ENCODE data around the gene STARD3NL.

STARD3NL gene

DNA sequence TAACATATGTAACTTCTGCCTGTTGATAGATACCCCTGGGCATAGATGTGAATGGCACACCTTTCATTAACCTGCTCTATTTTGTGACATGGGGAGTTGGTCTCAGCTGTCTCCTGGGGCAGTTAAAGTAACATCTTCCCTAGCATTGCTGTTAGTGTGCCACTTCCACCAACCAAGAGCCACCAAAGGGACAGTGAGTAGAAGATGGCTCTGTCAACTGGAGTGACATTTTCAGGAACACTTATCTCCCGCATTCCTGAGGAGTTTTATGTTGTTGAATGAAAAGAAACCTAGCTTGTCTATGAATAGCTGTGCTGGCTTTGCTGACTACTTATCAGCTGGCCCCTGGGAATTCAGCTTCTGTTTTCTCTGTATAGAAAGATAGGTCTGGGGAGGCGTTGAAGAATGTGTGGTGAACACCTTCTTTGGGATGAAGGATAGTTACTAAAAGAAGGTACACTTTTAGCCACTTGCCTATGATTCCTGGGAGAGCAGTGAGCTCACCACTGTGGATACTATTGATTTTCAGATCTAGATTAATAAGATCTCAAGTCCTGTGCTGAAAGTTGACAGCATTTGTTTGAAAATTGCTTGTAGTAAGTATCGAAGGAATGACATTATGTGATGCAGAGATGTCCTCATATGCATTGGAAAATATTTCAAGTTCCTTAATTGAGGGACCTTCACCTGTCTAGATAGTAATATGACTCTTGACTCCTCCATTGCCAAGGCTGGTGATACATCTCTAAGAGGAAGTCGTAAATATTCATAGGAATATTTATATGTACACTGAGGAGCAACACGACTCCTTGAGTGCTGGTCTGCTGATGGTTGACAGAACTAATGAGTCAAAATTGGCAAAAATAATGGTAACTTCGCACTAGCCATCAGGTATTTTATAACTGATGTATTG, 7.6 kb downstream of the STARD3NL start (continued):
- TF ChIP-seq, protein P1, sequence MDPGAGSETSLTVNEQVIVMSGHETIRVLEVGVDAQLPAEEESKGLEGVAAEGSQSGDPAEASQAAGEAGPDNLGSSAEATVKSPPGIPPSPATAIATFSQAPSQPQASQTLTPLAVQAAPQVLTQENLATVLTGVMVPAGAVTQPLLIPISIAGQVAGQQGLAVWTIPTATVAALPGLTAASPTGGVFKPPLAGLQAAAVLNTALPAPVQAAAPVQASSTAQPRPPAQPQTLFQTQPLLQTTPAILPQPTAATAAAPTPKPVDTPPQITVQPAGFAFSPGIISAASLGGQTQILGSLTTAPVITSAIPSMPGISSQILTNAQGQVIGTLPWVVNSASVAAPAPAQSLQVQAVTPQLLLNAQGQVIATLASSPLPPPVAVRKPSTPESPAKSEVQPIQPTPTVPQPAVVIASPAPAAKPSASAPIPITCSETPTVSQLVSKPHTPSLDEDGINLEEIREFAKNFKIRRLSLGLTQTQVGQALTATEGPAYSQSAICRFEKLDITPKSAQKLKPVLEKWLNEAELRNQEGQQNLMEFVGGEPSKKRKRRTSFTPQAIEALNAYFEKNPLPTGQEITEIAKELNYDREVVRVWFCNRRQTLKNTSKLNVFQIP (CRISPR knock-in tag; IDR thresholded peaks at IDR 0.05; ENCODE audit: borderline replicate concordance, low read depth), result no peak
- TF ChIP-seq RARB (CRISPR knock-in tag; IDR thresholded peaks at IDR 0.05) (no peak), ZNF70 (CRISPR knock-in tag; IDR thresholded peaks at IDR 0.05) (no peak), ZNF8 (CRISPR knock-in tag; IDR thresholded peaks at IDR 0.05) (no peak), ISL1 (CRISPR knock-in tag; IDR thresholded peaks at IDR 0.05) (no peak)
- TF ChIP-seq, protein P2, sequence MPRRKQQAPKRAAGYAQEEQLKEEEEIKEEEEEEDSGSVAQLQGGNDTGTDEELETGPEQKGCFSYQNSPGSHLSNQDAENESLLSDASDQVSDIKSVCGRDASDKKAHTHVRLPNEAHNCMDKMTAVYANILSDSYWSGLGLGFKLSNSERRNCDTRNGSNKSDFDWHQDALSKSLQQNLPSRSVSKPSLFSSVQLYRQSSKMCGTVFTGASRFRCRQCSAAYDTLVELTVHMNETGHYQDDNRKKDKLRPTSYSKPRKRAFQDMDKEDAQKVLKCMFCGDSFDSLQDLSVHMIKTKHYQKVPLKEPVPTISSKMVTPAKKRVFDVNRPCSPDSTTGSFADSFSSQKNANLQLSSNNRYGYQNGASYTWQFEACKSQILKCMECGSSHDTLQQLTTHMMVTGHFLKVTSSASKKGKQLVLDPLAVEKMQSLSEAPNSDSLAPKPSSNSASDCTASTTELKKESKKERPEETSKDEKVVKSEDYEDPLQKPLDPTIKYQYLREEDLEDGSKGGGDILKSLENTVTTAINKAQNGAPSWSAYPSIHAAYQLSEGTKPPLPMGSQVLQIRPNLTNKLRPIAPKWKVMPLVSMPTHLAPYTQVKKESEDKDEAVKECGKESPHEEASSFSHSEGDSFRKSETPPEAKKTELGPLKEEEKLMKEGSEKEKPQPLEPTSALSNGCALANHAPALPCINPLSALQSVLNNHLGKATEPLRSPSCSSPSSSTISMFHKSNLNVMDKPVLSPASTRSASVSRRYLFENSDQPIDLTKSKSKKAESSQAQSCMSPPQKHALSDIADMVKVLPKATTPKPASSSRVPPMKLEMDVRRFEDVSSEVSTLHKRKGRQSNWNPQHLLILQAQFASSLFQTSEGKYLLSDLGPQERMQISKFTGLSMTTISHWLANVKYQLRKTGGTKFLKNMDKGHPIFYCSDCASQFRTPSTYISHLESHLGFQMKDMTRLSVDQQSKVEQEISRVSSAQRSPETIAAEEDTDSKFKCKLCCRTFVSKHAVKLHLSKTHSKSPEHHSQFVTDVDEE (CRISPR knock-in tag; IDR thresholded peaks at IDR 0.05), result no peak

DNA sequence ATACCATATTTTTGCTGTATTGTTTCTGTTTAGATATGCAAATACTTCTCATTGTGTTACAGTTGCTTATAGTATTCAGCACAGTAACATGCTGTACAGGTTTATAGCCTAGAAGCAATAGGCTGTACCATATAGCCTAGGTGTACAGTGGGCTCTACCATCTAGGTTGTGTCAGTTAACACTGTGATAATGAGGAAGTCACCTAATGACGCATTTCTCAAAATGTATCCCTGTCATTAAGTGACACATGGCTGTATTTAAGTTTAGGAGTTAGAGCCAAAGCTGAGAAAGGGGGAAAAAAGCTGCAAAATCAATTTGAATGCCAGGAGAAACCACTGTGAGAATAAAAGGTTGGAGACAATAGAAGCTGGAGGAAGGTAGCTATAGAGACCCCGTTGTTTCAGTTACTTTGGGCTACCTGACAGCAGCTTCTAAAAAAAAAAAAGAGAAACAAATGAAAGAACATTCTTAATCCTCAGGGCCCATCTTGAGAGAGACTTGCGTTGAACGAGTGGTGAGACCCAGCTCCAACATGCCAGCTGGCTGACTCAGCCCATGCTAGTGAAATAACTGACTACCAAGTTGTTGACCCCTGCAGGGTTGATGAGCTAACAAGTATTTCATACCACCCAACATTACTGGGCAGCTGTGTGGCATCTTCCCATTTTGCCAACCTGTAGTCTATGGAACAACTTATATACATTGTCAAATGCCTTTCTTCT, 8.7 kb downstream of the STARD3NL start:
- ATAC-seq, result peak; percentile 91
- TF ChIP-seq, protein P3, sequence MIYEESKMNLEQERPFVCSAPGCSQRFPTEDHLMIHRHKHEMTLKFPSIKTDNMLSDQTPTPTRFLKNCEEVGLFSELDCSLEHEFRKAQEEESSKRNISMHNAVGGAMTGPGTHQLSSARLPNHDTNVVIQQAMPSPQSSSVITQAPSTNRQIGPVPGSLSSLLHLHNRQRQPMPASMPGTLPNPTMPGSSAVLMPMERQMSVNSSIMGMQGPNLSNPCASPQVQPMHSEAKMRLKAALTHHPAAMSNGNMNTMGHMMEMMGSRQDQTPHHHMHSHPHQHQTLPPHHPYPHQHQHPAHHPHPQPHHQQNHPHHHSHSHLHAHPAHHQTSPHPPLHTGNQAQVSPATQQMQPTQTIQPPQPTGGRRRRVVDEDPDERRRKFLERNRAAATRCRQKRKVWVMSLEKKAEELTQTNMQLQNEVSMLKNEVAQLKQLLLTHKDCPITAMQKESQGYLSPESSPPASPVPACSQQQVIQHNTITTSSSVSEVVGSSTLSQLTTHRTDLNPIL (CRISPR knock-in tag; IDR thresholded peaks at IDR 0.05; ENCODE audit: low read depth), result no peak
- no peak for TF ChIP-seq PPARA (CRISPR knock-in tag; IDR thresholded peaks at IDR 0.05; ENCODE audit: borderline replicate concordance)
- no peak for TF ChIP-seq RARB (CRISPR knock-in tag; IDR thresholded peaks at IDR 0.05)
- TF ChIP-seq ESRRG (CRISPR knock-in tag; IDR thresholded peaks at IDR 0.05), result no peak

DNA sequence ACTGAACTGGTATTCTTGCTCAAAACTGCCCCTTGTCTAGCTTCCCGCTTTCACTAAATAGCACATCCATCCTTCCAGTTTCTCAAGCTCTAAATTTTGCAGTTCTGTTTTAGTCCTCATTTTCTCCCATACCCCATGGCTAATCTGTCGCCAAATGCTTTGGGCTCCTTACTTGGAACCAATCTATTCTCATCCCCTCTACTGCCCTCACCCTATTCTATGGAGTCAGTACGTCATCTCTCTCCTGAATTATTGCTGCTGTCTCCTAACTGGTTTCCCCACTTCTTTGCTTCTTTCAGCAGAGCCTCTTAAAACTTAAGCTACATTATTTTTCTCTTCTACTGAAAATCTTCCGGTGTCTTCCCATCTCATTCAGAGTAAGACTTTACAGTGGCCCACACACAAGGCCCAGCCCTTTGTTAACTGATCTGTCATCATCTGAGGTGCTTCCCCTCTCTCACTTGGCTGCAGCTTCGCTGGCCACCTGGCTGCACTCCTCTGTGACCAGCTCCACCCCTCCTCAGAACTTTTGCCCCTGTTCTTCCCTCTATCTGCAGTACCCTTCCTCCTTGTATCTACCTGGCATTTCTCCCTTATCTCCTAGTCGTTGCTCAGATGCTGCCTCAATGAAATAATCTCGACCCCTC, 9.9 kb downstream of the STARD3NL start:
- no peak for ATAC-seq
- TF ChIP-seq RARB (CRISPR knock-in tag; IDR thresholded peaks at IDR 0.05) (no peak), PPARA (CRISPR knock-in tag; IDR thresholded peaks at IDR 0.05; ENCODE audit: borderline replicate concordance) (no peak), ESRRG (CRISPR knock-in tag; IDR thresholded peaks at IDR 0.05) (no peak), ZNF70 (CRISPR knock-in tag; IDR thresholded peaks at IDR 0.05) (no peak)
- TF ChIP-seq, protein P4, sequence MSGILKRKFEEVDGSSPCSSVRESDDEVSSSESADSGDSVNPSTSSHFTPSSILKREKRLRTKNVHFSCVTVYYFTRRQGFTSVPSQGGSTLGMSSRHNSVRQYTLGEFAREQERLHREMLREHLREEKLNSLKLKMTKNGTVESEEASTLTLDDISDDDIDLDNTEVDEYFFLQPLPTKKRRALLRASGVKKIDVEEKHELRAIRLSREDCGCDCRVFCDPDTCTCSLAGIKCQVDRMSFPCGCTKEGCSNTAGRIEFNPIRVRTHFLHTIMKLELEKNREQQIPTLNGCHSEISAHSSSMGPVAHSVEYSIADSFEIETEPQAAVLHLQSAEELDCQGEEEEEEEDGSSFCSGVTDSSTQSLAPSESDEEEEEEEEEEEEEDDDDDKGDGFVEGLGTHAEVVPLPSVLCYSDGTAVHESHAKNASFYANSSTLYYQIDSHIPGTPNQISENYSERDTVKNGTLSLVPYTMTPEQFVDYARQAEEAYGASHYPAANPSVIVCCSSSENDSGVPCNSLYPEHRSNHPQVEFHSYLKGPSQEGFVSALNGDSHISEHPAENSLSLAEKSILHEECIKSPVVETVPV (CRISPR knock-in tag; IDR thresholded peaks at IDR 0.05), result no peak

DNA sequence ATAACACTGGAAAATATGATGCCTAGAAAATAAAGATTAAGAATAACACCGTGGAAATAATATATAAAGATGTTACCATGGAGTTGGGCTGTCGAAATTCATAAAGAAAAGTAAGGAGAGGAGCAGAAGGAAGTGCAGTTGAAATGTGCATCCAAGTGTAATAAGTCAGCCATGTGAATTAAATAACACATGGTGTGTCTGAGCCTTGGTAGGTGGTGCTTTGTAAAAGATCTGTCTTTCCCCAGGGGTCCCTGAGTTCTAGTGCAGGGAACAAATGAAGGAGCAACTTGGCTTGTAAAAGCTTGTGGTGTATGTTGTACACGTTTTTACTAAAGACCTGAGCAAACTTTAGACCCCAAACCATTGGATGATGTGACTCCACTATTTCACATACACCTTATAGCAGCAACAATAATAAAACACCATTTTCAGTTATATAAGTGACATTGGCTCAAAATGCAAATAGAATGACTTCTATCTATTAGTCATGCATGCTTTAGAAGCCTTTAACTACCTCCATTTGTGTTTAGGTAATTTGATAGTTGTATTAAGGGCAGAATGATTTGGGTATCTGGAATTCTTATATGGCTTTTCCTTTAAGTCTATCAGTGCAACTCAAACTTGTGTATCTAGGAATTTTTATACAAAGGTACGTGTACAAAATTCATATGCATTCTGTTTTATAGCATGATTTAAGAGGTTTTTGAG, 11.3 kb downstream of the STARD3NL start:
- peak; percentile 51; the same call in 2 of the 3 replicates for ATAC-seq
- no peak for TF ChIP-seq ESRRG (CRISPR knock-in tag; IDR thresholded peaks at IDR 0.05)
- TF ChIP-seq, protein P2 (CRISPR knock-in tag; IDR thresholded peaks at IDR 0.05), result no peak
- no peak for TF ChIP-seq GLIS3 (CRISPR knock-in tag; IDR thresholded peaks at IDR 0.05)
- TF ChIP-seq ZNF70 (CRISPR knock-in tag; IDR thresholded peaks at IDR 0.05), result no peak
- TF ChIP-seq, protein P1 (CRISPR knock-in tag; IDR thresholded peaks at IDR 0.05; ENCODE audit: borderline replicate concordance, low read depth), result no peak
- TF ChIP-seq TCF4 (CRISPR knock-in tag; IDR thresholded peaks at IDR 0.05; ENCODE audit: borderline replicate concordance), result no peak
- TF ChIP-seq ISL1 (CRISPR knock-in tag; IDR thresholded peaks at IDR 0.05), result no peak
- no peak for TF ChIP-seq TOX (CRISPR knock-in tag; IDR thresholded peaks at IDR 0.05; ENCODE audit: borderline replicate concordance)
- TF ChIP-seq ZNF565 (CRISPR knock-in tag; conservative IDR thresholded peaks at IDR 0.05; ENCODE audit: low read depth), result no peak

Data from SK-N-SH treated with all-trans-retinoic acid at 6 μM for 48 hours (cell line).